IPS DF 4.7 (cell line): Measurements from ENCODE around the gene CLN3.
"Not testable (repeated sequence)": the region's sequence is repeated elsewhere in the genome, so short reads cannot be mapped to it uniquely, and the experiment has no call there.

ENCODE experiments used
- DNase-seq: peaks from one replicate; pipeline ENCODE4 v3.0.0-alpha.2; 2013; ENCODE audit warnings: low spot score; ENCODE audit errors: extremely low read depth

Gene CLN3

GRCh38 chr16:28513484-28514181, 21.8 kb upstream of the CLN3 start:
- no peak for DNase-seq

- no peak for DNase-seq
These were observed 20.2 kb upstream of the CLN3 start for GRCh38 chr16:28511801-28512789.

- no peak for DNase-seq
These were observed 19.2 kb upstream of the CLN3 start for GRCh38 chr16:28511031-28511430.

GRCh38 chr16:28505489-28506137, 13.7 kb upstream of the CLN3 start:
- no peak for DNase-seq

- no peak for DNase-seq
These were observed 13.0 kb upstream of the CLN3 start for GRCh38 chr16:28504707-28505404.

- DNase-seq: no peak
These were observed 11.8 kb upstream of the CLN3 start for GRCh38 chr16:28503470-28504259.

- no peak for DNase-seq
These were observed 10.4 kb upstream of the CLN3 start for GRCh38 chr16:28502290-28502689.

- DNase-seq: no peak
These were observed 9.7 kb upstream of the CLN3 start for GRCh38 chr16:28501258-28502232.

GRCh38 chr16:28500476-28501180, 8.8 kb upstream of the CLN3 start:
- not testable (repeated sequence) for DNase-seq

- DNase-seq: no peak
These were observed 8.0 kb upstream of the CLN3 start for GRCh38 chr16:28499854-28500253.

- no peak for DNase-seq
These were observed 7.0 kb upstream of the CLN3 start for GRCh38 chr16:28498666-28499381.

- no peak for DNase-seq
These were observed 6.2 kb upstream of the CLN3 start for GRCh38 chr16:28497861-28498599.

- no peak for DNase-seq
These were observed 5.5 kb upstream of the CLN3 start for GRCh38 chr16:28497386-28497785.

GRCh38 chr16:28496844-28497243, 5.0 kb upstream of the CLN3 start:
- DNase-seq: no peak

GRCh38 chr16:28495795-28496749, 4.2 kb upstream of the CLN3 start:
- DNase-seq: no peak

GRCh38 chr16:28495098-28495793, 3.4 kb upstream of the CLN3 start:
- DNase-seq: no peak
